ENCODE results near the gene CAMKMT.

DNA sequence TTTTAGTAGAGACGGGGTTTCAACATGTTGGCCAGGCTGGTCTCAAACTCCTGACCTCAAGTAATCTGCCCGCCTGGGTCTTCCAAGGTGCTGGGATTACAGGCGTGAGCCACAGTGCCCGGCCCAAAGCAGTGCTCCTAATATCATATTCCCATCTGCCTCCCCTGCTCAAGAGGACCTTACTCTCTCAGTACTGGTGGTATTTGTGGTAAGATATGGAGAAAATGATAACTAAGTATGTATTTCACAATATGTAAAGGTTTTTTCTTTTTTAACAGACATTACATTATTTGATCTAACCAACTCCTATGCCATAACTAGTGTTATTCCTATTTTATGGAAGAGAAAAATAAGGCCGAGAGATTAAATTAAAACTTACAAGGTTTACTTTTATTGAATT is 201.0 kb downstream of the CAMKMT start:
- TF ChIP-seq CTCF (conservative IDR thresholded peaks at IDR 0.05; ENCODE audit: low read depth, low read length) (no peak), EZH2 (IDR thresholded peaks at IDR 0.05; ENCODE audit: low read length, unreplicated experiment) (no peak)

Measured in PC-3 (cell line).